ENCODE data around the gene FHOD3. TPM values are rescaled to one million over a fixed set of nuclear protein-coding genes. Genes with fewer than 3 reads are reported as not detected.

The FHOD3 gene
- total and polyA plus RNA-seq, 5 donors from 2014 or later = not detected

DNA sequence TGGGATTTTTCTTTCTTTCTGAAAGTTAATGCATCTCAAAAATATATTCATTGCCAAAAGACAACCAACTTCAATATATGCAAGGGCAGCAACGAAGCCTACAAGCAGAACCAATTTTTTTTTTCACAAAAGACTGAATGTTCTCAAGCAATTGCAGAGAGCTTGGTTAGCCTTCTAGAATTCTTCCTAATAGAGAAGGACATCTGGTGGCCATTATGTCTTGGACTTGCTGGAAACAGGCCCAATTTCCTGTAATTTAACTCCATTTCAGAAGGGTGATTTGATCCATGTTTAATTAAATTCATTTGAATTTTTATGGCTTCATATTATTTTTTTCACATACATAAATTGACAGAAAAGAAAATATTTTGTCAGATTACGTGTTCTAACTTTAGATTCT, 323.3 kb downstream of the FHOD3 start:
- Histone ChIP-seq H3K36me3 (ENCODE audit: control insufficient read depth, insufficient read depth, low read length) (no peaks in the 10 kb centered on the region), H3K9me3 (ENCODE audit: control insufficient read depth in 2 of 2, low read length in 2 of 2) (no peaks in the 10 kb centered on the region), H3K4me3 (ENCODE audit: low read depth, low read length) (no peak overlapping the region), H3K4me1 (ENCODE audit: control insufficient read depth, insufficient read depth, low read length, poor library complexity, severe bottlenecking) (no peaks in the 10 kb centered on the region), H3K27me3 (ENCODE audit: control insufficient read depth, insufficient read depth, low read length) (no peaks in the 10 kb centered on the region), H3K27ac (ENCODE audit: insufficient read depth, low read length, poor library complexity, severe bottlenecking) (no peak overlapping the region)
- Mint-ChIP-seq H3K36me3 (no peaks in the 10 kb centered on the region), H3K4me3 (no peak overlapping the region), H3K4me1 (no peaks in the 10 kb centered on the region), H3K27ac (no peak overlapping the region), H3K9me3 (no peaks in the 10 kb centered on the region), H3K27me3 (peaks cover 4% of the 10 kb centered on the region)
- ATAC-seq (ENCODE audit: low read depth in 2 of 2) (no peak), DNase-seq (no peak)

DNA sequence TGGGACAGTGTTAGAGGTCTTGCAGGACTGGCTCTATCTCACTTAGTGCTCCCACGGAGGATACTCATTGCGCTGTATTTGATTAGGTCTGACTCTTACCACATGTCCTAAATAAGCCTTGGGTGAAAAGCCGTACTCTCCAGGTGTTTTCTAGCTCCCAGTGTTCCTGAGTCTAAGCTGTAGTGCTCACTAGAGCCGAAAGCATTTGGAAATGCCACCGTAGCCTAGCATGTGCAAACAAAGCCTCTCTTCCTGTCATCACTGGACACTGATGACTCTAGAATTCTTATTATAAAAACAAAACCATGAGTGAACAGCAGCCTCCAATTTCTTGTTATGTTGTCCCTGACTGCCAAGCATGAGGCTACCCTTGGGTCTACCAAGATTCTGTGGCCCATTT, 325.1 kb downstream of the FHOD3 start:
- no peaks in the 10 kb centered on the region for H3K9me3 ChIP-seq (ENCODE audit: control insufficient read depth in 2 of 2, low read length in 2 of 2)

DNA sequence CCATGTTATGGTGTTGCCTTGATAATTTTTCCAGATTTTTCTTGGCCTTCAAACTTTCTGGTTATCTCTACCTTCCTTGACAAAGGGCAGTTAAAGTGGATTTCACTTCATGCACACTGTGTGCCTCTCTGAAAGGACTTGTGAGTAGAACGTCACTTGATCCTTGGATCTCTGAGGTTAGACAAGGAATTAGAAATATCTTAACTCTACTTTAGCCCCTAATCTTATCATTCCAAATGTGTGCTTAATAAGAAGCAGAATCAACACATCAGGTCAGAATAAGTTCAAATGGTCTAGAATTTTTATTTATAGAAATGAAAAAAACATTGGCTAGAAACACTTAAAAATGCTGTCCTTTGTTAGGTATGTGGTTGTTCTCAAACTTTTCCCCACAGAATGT, 325.6 kb downstream of the FHOD3 start:
- Mint-ChIP-seq H3K36me3 (no peaks in the 10 kb centered on the region), H3K27ac (no peak overlapping the region), H3K27me3 (peaks cover 4% of the 10 kb centered on the region), H3K4me3 (no peak overlapping the region), H3K4me1 (no peaks in the 10 kb centered on the region), H3K9me3 (no peaks in the 10 kb centered on the region)
- H3K9me3 ChIP-seq (ENCODE audit: control insufficient read depth in 2 of 2, low read length in 2 of 2) = no peaks in the 10 kb centered on the region
- ATAC-seq (ENCODE audit: low read depth in 2 of 2) (no peak), DNase-seq (no peak)
- no peaks in the 10 kb centered on the region for H3K27me3 ChIP-seq (ENCODE audit: control insufficient read depth, insufficient read depth, low read length)
- H3K36me3 ChIP-seq (ENCODE audit: control insufficient read depth, insufficient read depth, low read length) = no peaks in the 10 kb centered on the region
- H3K27ac ChIP-seq (ENCODE audit: insufficient read depth, low read length, poor library complexity, severe bottlenecking) = no peak overlapping the region
- no peaks in the 10 kb centered on the region for H3K4me1 ChIP-seq (ENCODE audit: control insufficient read depth, insufficient read depth, low read length, poor library complexity, severe bottlenecking)
- no peak overlapping the region for H3K4me3 ChIP-seq (ENCODE audit: low read depth, low read length)

More for the DNA sequence above, 325.1 kb downstream of the FHOD3 start:
- peaks cover 4% of the 10 kb centered on the region for H3K27me3 Mint-ChIP-seq
- no peaks in the 10 kb centered on the region for H3K4me1 Mint-ChIP-seq
- H3K4me3 Mint-ChIP-seq = no peak overlapping the region
- H3K9me3 Mint-ChIP-seq = no peaks in the 10 kb centered on the region
- no peak overlapping the region for H3K27ac ChIP-seq (ENCODE audit: insufficient read depth, low read length, poor library complexity, severe bottlenecking)
- no peaks in the 10 kb centered on the region for H3K36me3 ChIP-seq (ENCODE audit: control insufficient read depth, insufficient read depth, low read length)
- DNase-seq (no peak), ATAC-seq (ENCODE audit: low read depth in 2 of 2) (no peak)
- no peak overlapping the region for H3K27ac Mint-ChIP-seq
- no peak overlapping the region for H3K4me3 ChIP-seq (ENCODE audit: low read depth, low read length)
- no peaks in the 10 kb centered on the region for H3K4me1 ChIP-seq (ENCODE audit: control insufficient read depth, insufficient read depth, low read length, poor library complexity, severe bottlenecking)
- no peaks in the 10 kb centered on the region for H3K36me3 Mint-ChIP-seq
- H3K27me3 ChIP-seq (ENCODE audit: control insufficient read depth, insufficient read depth, low read length) = no peaks in the 10 kb centered on the region

DNA sequence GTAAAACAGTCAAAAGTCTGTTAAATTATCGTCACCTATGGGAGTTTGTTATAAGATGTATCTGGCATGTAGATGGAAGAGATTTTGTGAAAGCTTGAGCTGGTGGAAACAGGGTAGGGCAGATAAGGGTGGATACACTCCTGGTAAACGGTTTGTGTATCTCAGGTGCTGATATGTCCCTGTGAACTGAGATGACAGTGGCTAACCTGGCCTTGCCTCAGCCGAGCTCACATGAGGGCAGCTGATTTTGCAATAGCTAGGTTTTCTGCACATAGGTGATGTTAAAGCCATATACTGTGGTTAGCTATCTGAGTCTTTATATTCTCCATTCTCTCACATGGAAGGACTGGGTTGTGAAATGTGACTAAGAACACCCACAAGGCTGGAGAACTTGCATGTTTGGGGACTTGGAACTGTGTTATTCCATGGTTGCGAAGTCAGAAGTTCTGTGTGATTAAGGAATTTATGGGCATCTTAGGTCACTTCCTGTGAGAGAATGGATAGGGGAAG, 326.2 kb downstream of the FHOD3 start:
- Histone ChIP-seq H3K27me3 (ENCODE audit: control insufficient read depth, insufficient read depth, low read length) (no peaks in the 10 kb centered on the region), H3K27ac (ENCODE audit: insufficient read depth, low read length, poor library complexity, severe bottlenecking) (no peak overlapping the region), H3K9me3 (ENCODE audit: control insufficient read depth in 2 of 2, low read length in 2 of 2) (no peaks in the 10 kb centered on the region), H3K36me3 (ENCODE audit: control insufficient read depth, insufficient read depth, low read length) (no peaks in the 10 kb centered on the region), H3K4me3 (ENCODE audit: low read depth, low read length) (no peak overlapping the region), H3K4me1 (ENCODE audit: control insufficient read depth, insufficient read depth, low read length, poor library complexity, severe bottlenecking) (no peaks in the 10 kb centered on the region)
- H3K4me1 Mint-ChIP-seq = no peaks in the 10 kb centered on the region
- no peak for ATAC-seq (ENCODE audit: low read depth in 2 of 2)
- DNase-seq = no peak
- no peaks in the 10 kb centered on the region for H3K9me3 Mint-ChIP-seq
- no peaks in the 10 kb centered on the region for H3K36me3 Mint-ChIP-seq
- H3K27ac Mint-ChIP-seq = no peak overlapping the region
- H3K27me3 Mint-ChIP-seq = peaks cover 4% of the 10 kb centered on the region
- no peak overlapping the region for H3K4me3 Mint-ChIP-seq

DNA sequence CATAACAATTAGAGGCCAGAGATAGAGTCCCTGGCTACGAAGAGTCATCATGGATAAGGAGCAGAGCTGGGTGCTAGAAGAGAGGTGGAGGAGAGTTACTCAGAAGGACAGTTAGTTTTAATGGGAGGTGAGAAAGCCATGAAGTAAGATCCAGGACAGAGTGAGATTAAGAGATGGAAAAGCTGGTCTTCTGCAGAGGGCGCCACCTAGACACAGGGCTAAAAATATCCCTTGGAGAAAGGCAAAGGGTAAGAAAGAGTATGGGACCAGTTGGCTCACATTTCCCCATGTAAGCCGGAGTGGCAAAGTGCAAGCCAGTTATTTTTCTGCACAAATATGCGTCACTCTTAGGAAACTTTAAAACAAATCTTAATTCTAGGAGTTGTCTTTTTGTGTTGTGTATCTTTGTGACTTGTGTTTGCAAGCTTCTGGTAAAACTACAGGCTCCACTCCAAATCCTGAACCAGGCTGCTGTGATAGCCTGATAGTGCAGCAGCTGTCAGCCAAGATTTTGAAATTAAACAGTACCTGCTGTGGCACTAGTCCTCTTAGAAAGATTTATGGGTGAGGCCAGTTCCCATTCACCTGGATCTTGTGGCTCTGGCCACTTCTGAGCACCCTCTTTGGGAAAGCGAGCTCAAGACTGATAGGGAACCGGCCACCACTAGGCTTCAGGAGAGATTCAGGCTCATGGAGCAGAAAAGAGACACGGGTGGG, 327.1 kb downstream of the FHOD3 start:
- Mint-ChIP-seq H3K4me1 (no peaks in the 10 kb centered on the region), H3K27me3 (peaks cover 2% of the 10 kb centered on the region), H3K36me3 (no peaks in the 10 kb centered on the region), H3K27ac (no peak overlapping the region), H3K9me3 (peaks cover 0 to 2% (median 0%) of the 10 kb centered on the region in 7 donors), H3K4me3 (no peak overlapping the region)
- Histone ChIP-seq H3K4me3 (ENCODE audit: low read depth, low read length) (no peak overlapping the region), H3K4me1 (ENCODE audit: control insufficient read depth, insufficient read depth, low read length, poor library complexity, severe bottlenecking) (no peaks in the 10 kb centered on the region), H3K9me3 (ENCODE audit: control insufficient read depth in 2 of 2, low read length in 2 of 2) (no peaks in the 10 kb centered on the region), H3K27me3 (ENCODE audit: control insufficient read depth, insufficient read depth, low read length) (peaks cover 2% of the 10 kb centered on the region), H3K36me3 (ENCODE audit: control insufficient read depth, insufficient read depth, low read length) (no peaks in the 10 kb centered on the region), H3K27ac (ENCODE audit: insufficient read depth, low read length, poor library complexity, severe bottlenecking) (no peak overlapping the region)
- no peak for ATAC-seq (ENCODE audit: low read depth in 2 of 2)
- DNase-seq = no peak

DNA sequence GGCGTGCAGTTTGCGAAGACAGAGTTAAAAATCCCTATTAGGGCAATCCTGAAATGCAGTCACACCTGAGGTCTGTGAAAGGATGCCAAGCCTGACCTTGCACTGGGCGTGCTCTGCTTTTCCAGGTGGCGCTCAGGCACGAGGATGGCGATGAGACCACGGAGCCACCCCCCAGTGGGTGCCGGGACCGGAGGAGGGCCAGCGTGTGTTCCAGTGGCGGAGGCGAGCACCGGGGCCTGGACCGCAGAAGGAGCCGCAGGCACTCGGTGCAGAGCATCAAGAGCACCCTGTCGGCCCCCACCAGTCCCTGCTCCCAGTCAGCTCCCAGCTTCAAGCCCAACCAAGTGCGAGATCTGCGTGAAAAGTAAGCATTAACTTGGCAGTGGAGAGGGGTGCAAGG, 327.9 kb downstream of the FHOD3 start:
- Mint-ChIP-seq H3K4me1 (no peaks in the 10 kb centered on the region), H3K9me3 (peaks cover 0 to 3% (median 0%) of the 10 kb centered on the region in 7 donors), H3K27me3 (no peaks in the 10 kb centered on the region), H3K27ac (no peak overlapping the region), H3K36me3 (no peaks in the 10 kb centered on the region), H3K4me3 (no peak overlapping the region)
- Histone ChIP-seq H3K27me3 (ENCODE audit: control insufficient read depth, insufficient read depth, low read length) (peaks cover 2% of the 10 kb centered on the region), H3K4me1 (ENCODE audit: control insufficient read depth, insufficient read depth, low read length, poor library complexity, severe bottlenecking) (no peaks in the 10 kb centered on the region), H3K36me3 (ENCODE audit: control insufficient read depth, insufficient read depth, low read length) (no peaks in the 10 kb centered on the region), H3K27ac (ENCODE audit: insufficient read depth, low read length, poor library complexity, severe bottlenecking) (no peak overlapping the region), H3K9me3 (ENCODE audit: control insufficient read depth in 2 of 2, low read length in 2 of 2) (no peaks in the 10 kb centered on the region), H3K4me3 (ENCODE audit: low read depth, low read length) (no peak overlapping the region)
- ATAC-seq (ENCODE audit: low read depth in 2 of 2) = no peak
- no peak for DNase-seq

DNA sequence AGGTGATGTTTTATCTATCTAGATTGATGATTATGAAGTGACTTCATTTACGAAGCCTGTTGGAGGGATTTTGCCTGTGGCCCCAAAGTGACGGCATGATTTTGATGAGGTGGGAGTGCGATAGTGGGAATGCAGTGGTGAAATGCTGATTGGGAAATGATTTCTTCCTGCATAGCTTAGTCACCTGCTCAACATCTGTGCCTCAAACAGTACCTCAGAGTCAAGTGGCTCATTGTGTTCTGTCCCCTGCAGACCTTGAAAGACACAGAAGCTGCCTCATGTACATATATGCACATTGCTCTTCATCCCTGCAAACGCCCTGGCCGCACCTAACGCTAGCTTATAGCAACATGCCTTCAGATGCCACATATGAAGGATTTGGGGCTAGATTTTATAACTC, 330.1 kb downstream of the FHOD3 start:
- H3K36me3 Mint-ChIP-seq = no peaks in the 10 kb centered on the region
- no peaks in the 10 kb centered on the region for H3K27me3 Mint-ChIP-seq
- Histone ChIP-seq H3K27me3 (ENCODE audit: control insufficient read depth, insufficient read depth, low read length) (peaks cover 2% of the 10 kb centered on the region), H3K27ac (ENCODE audit: insufficient read depth, low read length, poor library complexity, severe bottlenecking) (no peak overlapping the region), H3K4me1 (ENCODE audit: control insufficient read depth, insufficient read depth, low read length, poor library complexity, severe bottlenecking) (no peaks in the 10 kb centered on the region), H3K9me3 (ENCODE audit: control insufficient read depth in 2 of 2, low read length in 2 of 2) (no peaks in the 10 kb centered on the region), H3K4me3 (ENCODE audit: low read depth, low read length) (no peak overlapping the region), H3K36me3 (ENCODE audit: control insufficient read depth, insufficient read depth, low read length) (no peaks in the 10 kb centered on the region)
- no peak overlapping the region for H3K27ac Mint-ChIP-seq
- H3K4me1 Mint-ChIP-seq = no peaks in the 10 kb centered on the region
- no peak overlapping the region for H3K4me3 Mint-ChIP-seq
- ATAC-seq (ENCODE audit: low read depth in 2 of 2) = no peak
- peaks cover 0 to 3% (median 0%) of the 10 kb centered on the region in 7 donors for H3K9me3 Mint-ChIP-seq
- no peak for DNase-seq

DNA sequence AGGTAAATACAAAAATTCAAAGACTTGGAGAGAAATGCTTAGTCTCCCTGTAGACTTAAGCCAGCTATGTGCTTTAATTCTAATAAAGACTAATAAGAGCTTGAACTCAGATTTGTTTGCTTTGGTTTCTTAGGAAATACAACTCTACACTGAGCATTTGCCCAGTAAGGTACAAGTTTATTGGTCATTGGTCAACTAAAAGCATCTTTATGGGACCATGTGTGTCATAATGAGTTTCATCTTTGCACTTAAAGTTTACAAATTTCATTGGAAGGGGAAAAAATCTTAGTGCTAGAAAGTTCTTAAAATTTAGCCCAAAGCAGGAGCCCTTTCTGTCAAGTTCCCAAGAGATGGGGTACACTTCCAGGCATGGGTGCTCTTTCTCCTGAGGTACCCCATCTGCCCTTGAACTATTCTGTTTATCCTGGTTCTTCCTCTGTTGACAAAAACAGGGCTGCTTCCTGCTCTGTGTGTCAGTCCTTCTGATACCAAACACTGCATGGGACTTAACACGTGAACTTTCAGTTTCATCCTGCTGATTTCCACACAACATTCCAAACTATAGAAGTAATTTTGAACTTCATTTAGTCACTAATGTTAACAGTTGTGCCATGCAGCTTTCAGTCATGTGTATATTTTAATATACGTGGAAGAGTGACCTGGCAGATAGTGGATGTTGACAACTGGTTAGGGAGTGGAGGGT, 331.1 kb downstream of the FHOD3 start:
- H3K4me3 ChIP-seq (ENCODE audit: low read depth, low read length) = no peak overlapping the region
- no peaks in the 10 kb centered on the region for H3K9me3 ChIP-seq (ENCODE audit: control insufficient read depth in 2 of 2, low read length in 2 of 2)
- Mint-ChIP-seq H3K9me3 (peaks cover 0 to 3% (median 0%) of the 10 kb centered on the region in 7 donors), H3K36me3 (no peaks in the 10 kb centered on the region), H3K27me3 (no peaks in the 10 kb centered on the region), H3K4me1 (no peaks in the 10 kb centered on the region), H3K4me3 (no peak overlapping the region), H3K27ac (no peak overlapping the region)
- H3K36me3 ChIP-seq (ENCODE audit: control insufficient read depth, insufficient read depth, low read length) = no peaks in the 10 kb centered on the region
- ATAC-seq (ENCODE audit: low read depth in 2 of 2) = no peak
- no peaks in the 10 kb centered on the region for H3K4me1 ChIP-seq (ENCODE audit: control insufficient read depth, insufficient read depth, low read length, poor library complexity, severe bottlenecking)
- H3K27me3 ChIP-seq (ENCODE audit: control insufficient read depth, insufficient read depth, low read length) = peaks cover 4% of the 10 kb centered on the region
- no peak overlapping the region for H3K27ac ChIP-seq (ENCODE audit: insufficient read depth, low read length, poor library complexity, severe bottlenecking)
- no peak for DNase-seq
